HCT116 (cell line): ENCODE measurements around the gene ADARB1. TPM values are rescaled to one million over a fixed set of nuclear protein-coding genes. Genes with fewer than 3 reads are reported as not detected.

Source experiments
- ATAC-seq: fragments of 200-7000 bp; cut with Tn5 transposase; 2 replicates; pipeline ENCODE4 v1.9.1; 2020; ENCODE audit warnings: mild to moderate bottlenecking, moderate library complexity
- BruUV-seq: library from RNA; stranded (reverse); fragments of 400-500 nt; replicated peaks from 2 replicates; lab custom pipeline; 2021; lab: Mats Ljungman, UMichigan
- CTCF ChIA-PET: fragments of 300-600 bp; sonication (Branson Sonifier 250); formaldehyde crosslinking; loops from one replicate; lab custom pipeline; 2021; ENCODE audit warnings: antibody characterized with exemption; lab: Charles Lee
- POLR2A ChIA-PET: fragments of 300-600, 350-600 bp; sonication (Branson Sonifier 250); formaldehyde crosslinking; loops from one replicate; lab custom pipeline; 2021; ENCODE audit warnings: antibody characterized with exemption; lab: Charles Lee
- RAD21 ChIA-PET, 2 experiments: fragments of 300-600 bp; sonication (Branson Sonifier 250); formaldehyde crosslinking; loops; one replicate each; lab custom pipeline; 2023; ENCODE audit warnings: low total read pairs in 2 of 2; ENCODE audit not compliant: uncharacterized antibody in 2 of 2, unreplicated experiment in 2 of 2, low non-redundant PET in 1 of 2; lab: Charles Lee
- DNase-seq: peaks from one replicate; pipeline ENCODE4 v3.0.0-alpha.2; 2010; ENCODE audit warnings: low read depth, low spot score
- H2AFZ ChIP-seq: fragments of 200-600 bp; shearing (Covaris generic), sonication (generic); 2 replicates; pipeline ENCODE4 v1.6.1; 2017; ENCODE audit warnings: low read depth, mixed run types, mixed read lengths, antibody characterized with exemption, low read length; ENCODE audit not compliant: poor library complexity, severe bottlenecking
- H3K27ac ChIP-seq: 2 replicates; pipeline ENCODE4 v1.5.1; 2012; ENCODE audit warnings: low read depth, low read length
- H3K27me3 ChIP-seq: fragments of 200-600 bp; sonication (generic); 2 replicates; pipeline ENCODE4 v1.6.1; 2016; ENCODE audit warnings: mixed run types, low read length, mixed read lengths; ENCODE audit not compliant: insufficient read depth
- H3K36me3 ChIP-seq, 2 experiments: fragments of 200-500 bp in 1 of 2; fragments of 200-600 bp in 1 of 2; sonication (Bioruptor generic) in 1 of 2; sonication (generic) in 1 of 2; 2 replicates each; pipeline versions ENCODE4 v1.5.1 to v1.6.1; 2014 to 2016; ENCODE audit warnings: low read length in 2 of 2, inconsistent platforms in 1 of 2, mixed read lengths in 1 of 2, mixed run types in 1 of 2; ENCODE audit not compliant: insufficient read depth in 2 of 2, control insufficient read depth in 1 of 2
- H3K4me1 ChIP-seq, 2 experiments: fragments of 200-600 bp in 1 of 2; sonication (generic) in 1 of 2; 2 replicates each; pipeline versions ENCODE4 v1.5.1 to v1.6.1; 2012 to 2017; ENCODE audit warnings: low read length in 2 of 2, inconsistent platforms in 1 of 2, mild to moderate bottlenecking in 1 of 2, mixed read lengths in 1 of 2, mixed run types in 1 of 2, moderate library complexity in 1 of 2; ENCODE audit not compliant: insufficient read depth in 2 of 2, control insufficient read depth in 1 of 2
- H3K4me2 ChIP-seq: fragments of 200-600 bp; sonication (generic); 2 replicates; pipeline ENCODE4 v1.6.1; 2017; ENCODE audit warnings: mixed run types, low read length, mixed read lengths
- H3K4me3 ChIP-seq, 2 experiments: fragments of 200-600 bp in 1 of 2; sonication (generic) in 1 of 2; replicated peaks in 1 of 2; 2 replicates each; pipeline ENCODE4 v1.5.1; 2011 to 2016; ENCODE audit warnings: low read length in 2 of 2, control low read depth in 1 of 2, low read depth in 1 of 2, mild to moderate bottlenecking in 1 of 2, mixed read lengths in 1 of 2, mixed run types in 1 of 2
- H3K79me2 ChIP-seq: fragments of 200-600 bp; sonication (generic); 2 replicates; pipeline ENCODE4 v1.6.1; 2017; ENCODE audit warnings: mild to moderate bottlenecking, mixed run types, low read length, moderate library complexity, mixed read lengths; ENCODE audit not compliant: insufficient read depth
- H3K9ac ChIP-seq: fragments of 200-600 bp; sonication (generic); 2 replicates; pipeline ENCODE4 v1.6.1; 2016; ENCODE audit warnings: low read length, mixed read lengths
- H3K9me2 ChIP-seq: fragments of 200-600 bp; sonication (generic), shearing (Covaris generic); 2 replicates; pipeline ENCODE4 v1.6.1; 2017; ENCODE audit warnings: mixed run types, mild to moderate bottlenecking, moderate library complexity; ENCODE audit not compliant: insufficient read depth
- H3K9me3 ChIP-seq, 2 experiments: fragments of 200-500 bp in 1 of 2; fragments of 200-600 bp in 1 of 2; sonication (Bioruptor generic) in 1 of 2; sonication (generic) in 1 of 2; 2 replicates each; pipeline ENCODE4 v1.6.1; 2014 to 2017; ENCODE audit warnings: low read length in 2 of 2, mixed read lengths in 2 of 2, inconsistent platforms in 1 of 2, low read depth in 1 of 2, mild to moderate bottlenecking in 1 of 2, mixed run types in 1 of 2, moderate library complexity in 1 of 2; ENCODE audit not compliant: control insufficient read depth in 1 of 2, insufficient read depth in 1 of 2
- H4K20me1 ChIP-seq: fragments of 200-600 bp; sonication (generic), shearing (Covaris generic); 2 replicates; pipeline ENCODE4 v1.6.1; 2017; ENCODE audit warnings: mixed run types, mild to moderate bottlenecking, moderate library complexity; ENCODE audit not compliant: insufficient read depth
- CBX3 ChIP-seq: IDR thresholded peaks from 2 replicates; pipeline ENCODE4 v1.6.1; 2012; ENCODE audit warnings: low read depth
- CEBPB ChIP-seq: IDR thresholded peaks from 2 replicates; pipeline ENCODE4 v1.6.1; 2012; ENCODE audit warnings: low read depth
- POLR2A ChIP-seq: IDR thresholded peaks from 2 replicates; pipeline ENCODE4 v1.7.0; 2011; ENCODE audit warnings: borderline replicate concordance; ENCODE audit not compliant: insufficient read depth, insufficient read length; ENCODE audit errors: extremely low read depth
- SIN3A ChIP-seq: IDR thresholded peaks from 2 replicates; pipeline ENCODE4 v1.6.1; 2012; ENCODE audit warnings: low read depth
- SRF ChIP-seq: IDR thresholded peaks from 2 replicates; pipeline ENCODE4 v1.6.1; 2012; ENCODE audit warnings: low read depth
- ZFX ChIP-seq: fragments of 450-650 bp; IDR thresholded peaks from 2 replicates; pipeline ENCODE4 v1.6.1; 2017
- intact Hi-C: fragments of 100-400 bp; cut with micrococcal nuclease; formaldehyde crosslinking; loops from 2 replicates; pipeline ENCODE4 v1.10.0; 2022
- total RNA-seq: library from RNA; stranded (reverse); gene quantifications from one replicate; pipeline ENCODE4 v1.2.1, GENCODE V29; 2021; ENCODE audit not compliant: unreplicated experiment
- TF ChIP-seq, protein P1 (sequence below), 3 experiments: fragments of 200-600 bp in 1 of 3; sonication (generic) in 1 of 3; IDR thresholded peaks in 2 of 3; conservative IDR thresholded peaks in 1 of 3; 2 replicates each; pipeline ENCODE4 v1.5.1; 2012 to 2017; ENCODE audit warnings: low read depth in 2 of 3, low read length in 2 of 3, antibody characterized with exemption in 1 of 3, borderline replicate concordance in 1 of 3, control low read depth in 1 of 3, mild to moderate bottlenecking in 1 of 3, mixed read lengths in 1 of 3, mixed run types in 1 of 3, moderate library complexity in 1 of 3; ENCODE audit not compliant: insufficient read depth in 1 of 3
- TF ChIP-seq, protein P2 (sequence below): IDR thresholded peaks from 2 replicates; pipeline ENCODE4 v1.6.1; 2012; ENCODE audit warnings: low read depth

Gene ADARB1
- total RNA-seq, 1 experiment from 2014 or later = 13.5 TPM

DNA sequence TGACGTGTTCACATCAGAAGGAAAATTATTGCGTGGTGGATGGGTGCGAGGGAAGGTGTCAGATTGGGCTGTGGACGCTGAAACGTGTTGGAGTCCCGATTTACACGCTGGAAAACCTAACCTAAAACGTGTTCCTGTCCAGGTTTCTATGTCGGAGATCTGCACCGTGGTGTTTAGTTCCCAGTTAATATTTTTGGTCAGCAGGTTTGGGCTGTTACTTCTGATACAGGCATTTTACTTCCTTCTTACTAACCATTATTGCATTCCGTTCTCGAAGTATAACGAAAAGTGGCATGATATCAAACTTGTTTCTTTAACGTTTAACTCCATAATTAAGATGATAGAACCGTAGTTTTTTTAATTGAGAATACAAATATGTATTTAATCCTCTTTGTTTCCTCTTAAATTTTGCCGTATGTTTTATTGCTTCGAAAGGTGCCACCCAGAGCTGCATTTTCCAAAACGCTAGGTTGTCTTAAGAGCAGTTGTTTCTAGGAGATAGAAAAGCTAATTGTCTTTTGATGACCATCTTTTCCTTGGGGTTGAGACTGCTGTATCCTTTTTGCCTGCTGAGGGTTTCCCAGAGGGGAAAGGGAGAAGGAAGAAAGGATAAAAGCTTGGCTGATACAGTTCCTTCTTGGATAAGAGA is 1.3 kb downstream of the ADARB1 start (continued):
- TF ChIP-seq, protein P1, sequence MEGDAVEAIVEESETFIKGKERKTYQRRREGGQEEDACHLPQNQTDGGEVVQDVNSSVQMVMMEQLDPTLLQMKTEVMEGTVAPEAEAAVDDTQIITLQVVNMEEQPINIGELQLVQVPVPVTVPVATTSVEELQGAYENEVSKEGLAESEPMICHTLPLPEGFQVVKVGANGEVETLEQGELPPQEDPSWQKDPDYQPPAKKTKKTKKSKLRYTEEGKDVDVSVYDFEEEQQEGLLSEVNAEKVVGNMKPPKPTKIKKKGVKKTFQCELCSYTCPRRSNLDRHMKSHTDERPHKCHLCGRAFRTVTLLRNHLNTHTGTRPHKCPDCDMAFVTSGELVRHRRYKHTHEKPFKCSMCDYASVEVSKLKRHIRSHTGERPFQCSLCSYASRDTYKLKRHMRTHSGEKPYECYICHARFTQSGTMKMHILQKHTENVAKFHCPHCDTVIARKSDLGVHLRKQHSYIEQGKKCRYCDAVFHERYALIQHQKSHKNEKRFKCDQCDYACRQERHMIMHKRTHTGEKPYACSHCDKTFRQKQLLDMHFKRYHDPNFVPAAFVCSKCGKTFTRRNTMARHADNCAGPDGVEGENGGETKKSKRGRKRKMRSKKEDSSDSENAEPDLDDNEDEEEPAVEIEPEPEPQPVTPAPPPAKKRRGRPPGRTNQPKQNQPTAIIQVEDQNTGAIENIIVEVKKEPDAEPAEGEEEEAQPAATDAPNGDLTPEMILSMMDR (IDR thresholded peaks at IDR 0.05 in 2 of 3, conservative IDR thresholded peaks at IDR 0.05 in 1 of 3; ENCODE audit: borderline replicate concordance in 1 of 3, insufficient read depth in 1 of 3, low read depth in 2 of 3, low read length in 2 of 3) = no peak
- TF ChIP-seq CEBPB (no peak), SRF (no peak), CBX3 (no peak), SIN3A (no peak)

DNA sequence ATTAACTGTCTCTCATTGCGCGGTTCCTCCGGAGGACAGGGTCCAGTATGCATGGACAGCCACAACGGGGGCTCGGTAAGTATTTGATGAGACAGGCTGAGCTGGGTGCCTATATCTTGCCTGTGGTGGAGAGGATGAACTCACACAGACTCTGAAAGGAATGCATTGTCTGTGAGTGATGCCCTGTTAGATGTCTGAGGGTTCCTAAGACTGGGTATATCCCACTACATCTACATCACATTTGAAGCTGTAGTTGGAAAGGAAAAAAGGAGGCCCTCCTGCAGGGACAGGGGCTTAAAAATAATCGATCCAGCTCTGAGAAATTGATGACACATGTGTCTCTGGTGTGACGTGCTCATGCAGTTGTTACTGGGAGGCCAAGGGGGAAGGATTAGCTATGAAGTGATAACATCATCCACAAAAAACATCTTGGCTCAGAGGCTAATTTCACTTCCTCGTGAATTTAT is 1.9 kb downstream of the ADARB1 start:
- Histone ChIP-seq H3K36me3 (no peaks in the 10 kb centered on the region), H3K9me2 (no peaks in the 10 kb centered on the region), H4K20me1 (no peaks in the 10 kb centered on the region), H3K27ac (no peak overlapping the region), H3K4me3 (no peak overlapping the region), H3K4me1 (peaks cover 15 to 25% of the 10 kb centered on the region in 2 experiments), H3K79me2 (peaks cover 26% of the 10 kb centered on the region; the same call in 1 of the 2 replicates), H3K4me2 (peak overlapping the region; percentile 86; the same call in 1 of the 2 replicates), H3K27me3 (no peaks in the 10 kb centered on the region)
- ChIA-PET CTCF (interaction anchor here (2.1 kb wide), 1 partner anchor 61 kb away, joined by 11 read pairs; no protein-coding TSS in a partner anchor), POLR2A (interaction anchor here (0.7 kb wide), 1 partner anchor 11 kb away, joined by 3 read pairs; no protein-coding TSS in a partner anchor), RAD21 (no interaction called here)
- no TSS peak for BruUV-seq
- no peak for ATAC-seq
- intact Hi-C loops = no loop called here
- TF ChIP-seq, protein P2, sequence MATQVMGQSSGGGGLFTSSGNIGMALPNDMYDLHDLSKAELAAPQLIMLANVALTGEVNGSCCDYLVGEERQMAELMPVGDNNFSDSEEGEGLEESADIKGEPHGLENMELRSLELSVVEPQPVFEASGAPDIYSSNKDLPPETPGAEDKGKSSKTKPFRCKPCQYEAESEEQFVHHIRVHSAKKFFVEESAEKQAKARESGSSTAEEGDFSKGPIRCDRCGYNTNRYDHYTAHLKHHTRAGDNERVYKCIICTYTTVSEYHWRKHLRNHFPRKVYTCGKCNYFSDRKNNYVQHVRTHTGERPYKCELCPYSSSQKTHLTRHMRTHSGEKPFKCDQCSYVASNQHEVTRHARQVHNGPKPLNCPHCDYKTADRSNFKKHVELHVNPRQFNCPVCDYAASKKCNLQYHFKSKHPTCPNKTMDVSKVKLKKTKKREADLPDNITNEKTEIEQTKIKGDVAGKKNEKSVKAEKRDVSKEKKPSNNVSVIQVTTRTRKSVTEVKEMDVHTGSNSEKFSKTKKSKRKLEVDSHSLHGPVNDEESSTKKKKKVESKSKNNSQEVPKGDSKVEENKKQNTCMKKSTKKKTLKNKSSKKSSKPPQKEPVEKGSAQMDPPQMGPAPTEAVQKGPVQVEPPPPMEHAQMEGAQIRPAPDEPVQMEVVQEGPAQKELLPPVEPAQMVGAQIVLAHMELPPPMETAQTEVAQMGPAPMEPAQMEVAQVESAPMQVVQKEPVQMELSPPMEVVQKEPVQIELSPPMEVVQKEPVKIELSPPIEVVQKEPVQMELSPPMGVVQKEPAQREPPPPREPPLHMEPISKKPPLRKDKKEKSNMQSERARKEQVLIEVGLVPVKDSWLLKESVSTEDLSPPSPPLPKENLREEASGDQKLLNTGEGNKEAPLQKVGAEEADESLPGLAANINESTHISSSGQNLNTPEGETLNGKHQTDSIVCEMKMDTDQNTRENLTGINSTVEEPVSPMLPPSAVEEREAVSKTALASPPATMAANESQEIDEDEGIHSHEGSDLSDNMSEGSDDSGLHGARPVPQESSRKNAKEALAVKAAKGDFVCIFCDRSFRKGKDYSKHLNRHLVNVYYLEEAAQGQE = no peak
- TF ChIP-seq ZFX (no peak), POLR2A (no peak)
- TF ChIP-seq, all 23 proteins: peak for 0
- no peak overlapping the region for H3K9ac ChIP-seq
- H3K9me3 ChIP-seq = no peaks in the 10 kb centered on the region
- H2AFZ ChIP-seq = no peak overlapping the region
- no peak for DNase-seq
